GM21447 (cell line): ENCODE measurements around the gene PRM1.
"Not testable (repeated sequence)": the region's sequence is repeated elsewhere in the genome, so short reads cannot be mapped to it uniquely, and the experiment has no call there.

ENCODE experiments used
- ATAC-seq: cut with Tn5 transposase; IDR thresholded peaks from one replicate; pipeline ENCODE4 v1.9.1; 2021; ENCODE audit not compliant: unreplicated experiment

PRM1 gene

DNA sequence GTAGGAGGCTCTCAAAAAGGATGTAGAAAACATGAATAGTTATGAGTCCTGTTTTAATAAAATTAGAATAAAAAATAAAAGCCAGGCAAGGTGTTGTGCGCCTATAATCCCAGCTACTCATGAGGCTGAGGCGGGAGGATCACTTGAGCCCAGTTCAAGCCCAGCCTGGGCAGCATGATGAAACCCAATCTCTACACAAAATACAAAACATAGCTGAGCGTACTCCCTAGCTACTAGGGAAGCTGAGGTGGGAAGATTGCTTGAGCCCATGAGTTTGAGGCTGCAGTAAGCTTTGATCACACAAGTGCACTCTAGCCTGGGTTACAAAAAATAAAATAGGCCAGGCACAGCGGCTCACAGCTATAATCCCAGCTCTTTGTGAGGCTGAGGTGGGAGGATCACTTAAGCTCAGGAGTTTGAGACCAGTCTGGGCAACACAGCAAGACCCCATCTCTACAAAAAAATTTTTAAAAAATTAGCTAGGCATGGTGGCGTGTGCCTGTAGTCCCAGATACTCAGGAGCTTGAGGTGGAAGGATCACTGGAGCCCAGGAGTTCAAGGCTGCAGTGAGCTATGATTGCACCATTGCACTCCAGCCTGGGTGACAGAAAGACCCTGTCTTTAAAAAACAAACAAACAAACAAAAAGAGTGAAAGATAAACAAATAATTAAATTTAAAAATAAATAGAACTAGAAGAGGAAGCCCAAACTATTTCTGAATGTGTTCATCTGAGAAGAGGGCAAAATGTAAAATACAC is 17.2 kb upstream of the PRM1 start:
- no peak for ATAC-seq

DNA sequence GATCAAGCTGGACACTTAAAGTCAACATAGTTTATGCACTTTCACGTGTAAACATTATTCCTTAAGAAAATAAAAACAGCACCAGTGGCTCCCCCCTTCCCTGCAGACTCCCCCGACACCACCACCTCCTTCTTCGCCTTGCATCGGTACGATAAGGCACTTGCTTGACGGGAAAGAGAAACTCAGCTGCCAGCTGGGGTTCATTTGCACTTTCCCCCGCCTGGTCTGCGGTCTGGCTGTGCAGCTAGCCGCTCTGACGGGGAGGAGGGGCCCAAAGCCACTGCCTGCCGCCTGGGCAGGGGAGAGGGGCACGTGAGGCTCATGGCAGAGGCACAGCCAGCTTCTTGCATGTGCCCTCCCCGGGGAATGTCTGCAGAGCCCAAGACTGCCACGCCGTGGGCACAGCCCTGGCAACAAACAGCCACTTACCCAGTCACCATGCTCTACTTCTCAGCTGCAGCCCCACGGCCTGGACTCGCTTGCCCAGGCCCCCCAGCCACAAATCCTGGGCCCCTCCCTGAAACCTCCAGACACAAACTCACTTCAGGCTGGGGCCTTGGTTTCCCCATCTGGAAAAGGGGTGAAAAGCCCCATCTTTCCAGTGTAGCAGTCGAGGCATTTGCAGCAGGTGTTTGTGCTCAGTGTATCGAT is 16.5 kb upstream of the PRM1 start:
- peak; percentile 72 for ATAC-seq

DNA sequence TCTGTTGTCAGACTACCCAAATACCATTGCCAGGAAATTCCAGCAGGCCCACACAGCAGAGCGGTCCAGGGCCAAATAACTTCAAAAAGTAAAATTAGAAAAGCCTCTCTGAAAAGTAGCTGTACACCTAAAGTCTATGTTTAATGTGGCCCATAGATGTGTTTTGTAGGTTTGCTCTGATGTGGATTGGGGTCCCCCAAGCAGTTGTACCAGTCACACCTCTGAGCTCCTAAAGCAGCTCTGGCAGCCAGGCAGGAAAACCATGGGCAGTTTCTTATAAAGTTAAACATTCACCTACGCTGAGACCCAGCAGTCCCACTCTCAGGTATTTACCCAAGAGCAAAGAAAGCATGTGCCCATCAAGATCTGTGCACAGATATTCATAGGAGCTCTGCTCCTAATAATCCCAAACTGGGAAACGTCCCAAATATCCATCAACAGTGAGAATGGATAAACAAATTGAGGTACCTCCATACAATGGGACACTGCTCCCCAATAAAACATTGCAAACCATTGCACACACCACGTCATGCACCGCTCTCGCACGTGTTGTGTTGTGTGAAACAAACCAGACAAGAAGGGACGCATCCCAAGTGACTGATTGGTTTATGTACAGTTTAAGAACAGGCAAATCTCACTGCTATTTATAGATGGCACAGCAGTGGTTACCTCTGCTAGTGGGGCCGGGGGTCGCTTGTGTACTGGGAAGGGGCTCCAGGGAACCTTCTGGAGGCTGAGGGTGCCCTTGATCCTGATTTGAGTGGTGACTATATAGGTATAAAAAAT is 15.8 kb upstream of the PRM1 start:
- ATAC-seq = peak; percentile 23

DNA sequence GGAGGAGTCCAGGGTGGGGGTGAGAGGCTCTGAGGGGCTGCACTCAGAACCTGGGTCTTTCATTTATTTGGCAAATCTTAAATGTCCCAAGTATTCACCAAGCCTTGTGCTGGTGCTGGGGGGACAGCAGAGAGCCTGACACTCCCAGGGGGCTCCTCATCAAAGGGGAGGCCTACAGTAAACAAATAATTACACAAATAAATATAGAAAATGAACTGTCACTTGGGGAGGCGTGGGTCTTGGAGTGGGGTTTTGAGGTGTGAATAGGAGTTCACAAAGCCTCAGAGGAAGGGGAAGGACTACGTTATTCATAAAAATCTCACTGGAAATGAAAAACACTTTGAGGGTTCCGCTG is 15.2 kb upstream of the PRM1 start:
- ATAC-seq = no peak

DNA sequence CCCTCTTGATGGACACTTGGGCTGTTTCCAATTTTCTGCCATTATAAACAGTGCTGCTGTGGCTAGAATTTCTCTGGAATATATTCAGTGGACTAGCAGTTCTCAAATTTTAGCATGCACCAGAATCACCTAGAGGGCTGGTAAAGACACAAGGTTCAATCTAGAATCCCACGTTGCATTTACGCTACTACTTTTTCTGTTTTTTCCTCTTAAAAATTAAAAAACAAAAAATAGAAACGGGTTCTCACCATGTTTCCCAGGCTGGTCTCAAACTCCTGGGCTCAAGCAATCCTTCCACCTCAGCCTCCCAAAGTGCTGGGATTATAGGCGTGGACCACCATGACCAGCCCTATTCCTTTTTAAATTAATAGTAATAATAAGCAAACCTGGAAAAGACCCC is 14.5 kb upstream of the PRM1 start:
- no peak for ATAC-seq

DNA sequence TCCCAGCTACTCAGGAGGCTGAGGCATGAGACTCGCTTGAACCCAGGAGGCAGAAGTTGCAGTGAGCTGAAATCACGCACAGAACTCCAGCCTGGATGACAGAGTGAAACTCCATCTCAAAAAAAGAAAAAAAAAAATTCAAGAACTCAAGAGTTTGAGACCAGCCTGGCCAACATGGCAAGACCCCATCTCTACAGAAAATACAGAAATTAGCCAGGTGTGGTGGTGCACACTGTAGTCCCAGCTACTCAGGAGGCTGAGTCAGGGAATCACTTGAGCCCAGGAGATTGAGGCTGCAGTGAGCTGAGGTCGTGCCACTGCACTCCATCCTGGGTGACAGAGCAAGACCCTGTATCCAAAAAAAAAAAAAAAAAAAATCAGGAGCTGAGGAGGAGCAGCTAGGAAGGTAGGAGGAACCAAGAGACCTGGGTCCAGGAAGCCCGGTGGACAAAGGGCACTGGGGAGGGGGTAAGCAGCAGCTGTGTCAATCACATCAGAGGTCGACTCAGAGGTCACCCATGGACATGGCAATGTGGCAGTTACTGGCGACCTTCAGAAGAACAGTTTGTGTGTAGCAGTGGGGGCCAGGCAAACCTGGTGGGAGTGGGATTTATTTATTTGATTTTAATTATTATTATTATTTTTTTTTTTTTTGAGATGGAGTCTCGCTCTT is 11.1 kb upstream of the PRM1 start:
- ATAC-seq = no peak

DNA sequence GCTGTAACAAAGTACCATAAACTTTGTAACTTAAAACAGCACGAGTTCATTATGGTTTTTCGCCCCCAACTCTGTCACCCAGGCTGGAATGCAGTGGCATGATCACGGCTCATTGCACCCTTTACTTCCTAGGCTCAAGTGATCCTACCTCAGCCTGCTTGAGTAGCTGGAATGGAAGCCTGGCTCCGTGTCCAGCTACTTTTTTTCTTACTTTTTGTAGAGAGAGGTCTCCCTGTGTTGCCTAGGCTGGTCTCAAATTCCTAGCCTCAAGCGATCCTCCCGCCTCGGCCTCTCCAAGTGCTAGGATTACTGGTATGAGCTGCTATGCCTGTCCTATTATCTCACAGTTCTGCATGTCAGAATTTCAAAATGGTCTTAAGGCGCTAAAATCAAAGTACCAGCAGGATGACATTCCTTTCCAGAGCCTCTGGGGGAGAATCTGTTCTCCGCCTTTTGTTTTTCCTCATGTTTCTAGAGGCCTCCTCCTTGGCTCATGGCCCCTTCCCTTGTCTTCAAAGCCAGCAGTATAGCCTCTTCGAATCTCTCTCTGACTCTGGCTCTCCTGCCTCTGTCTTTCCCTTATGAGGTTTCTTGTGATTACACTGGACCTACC is 10.1 kb upstream of the PRM1 start:
- no peak for ATAC-seq

DNA sequence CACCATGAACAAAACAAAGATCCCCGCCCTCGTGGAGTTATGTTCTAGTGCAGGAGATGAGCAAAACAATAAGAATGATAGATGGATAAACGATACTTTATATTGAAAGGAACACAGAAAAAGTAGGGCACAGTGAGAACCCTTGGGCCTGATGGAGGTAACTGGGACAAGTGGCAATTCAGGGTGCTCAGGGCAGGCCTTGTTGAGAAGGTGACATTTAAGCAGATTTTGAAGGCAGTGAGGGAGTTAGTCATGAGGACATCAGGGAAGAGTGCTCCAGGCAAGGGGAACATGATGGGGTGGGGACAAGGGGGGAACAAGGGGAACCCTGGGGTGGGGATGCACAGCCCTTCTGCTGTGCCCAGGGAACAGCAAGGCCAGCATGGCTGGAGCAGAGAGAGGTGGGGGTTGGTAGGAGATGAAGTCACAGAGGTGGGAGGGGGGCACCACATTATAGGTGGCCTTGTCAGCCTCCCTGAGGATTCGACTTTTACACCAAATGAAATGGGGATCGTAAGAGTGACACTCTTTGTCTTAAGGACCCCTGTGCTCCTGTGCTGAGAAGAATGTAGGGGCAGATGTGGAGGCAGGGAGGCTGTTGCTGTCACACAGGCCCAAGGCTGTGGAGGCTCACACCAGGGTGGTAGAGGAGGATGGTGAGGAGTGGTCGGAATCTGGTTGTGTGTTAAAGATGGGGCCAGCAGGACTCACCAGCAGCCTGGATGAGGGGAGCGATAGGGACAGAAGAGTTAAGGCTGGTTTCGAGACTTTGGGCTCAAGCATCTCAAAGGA is 9.2 kb upstream of the PRM1 start:
- ATAC-seq = no peak

DNA sequence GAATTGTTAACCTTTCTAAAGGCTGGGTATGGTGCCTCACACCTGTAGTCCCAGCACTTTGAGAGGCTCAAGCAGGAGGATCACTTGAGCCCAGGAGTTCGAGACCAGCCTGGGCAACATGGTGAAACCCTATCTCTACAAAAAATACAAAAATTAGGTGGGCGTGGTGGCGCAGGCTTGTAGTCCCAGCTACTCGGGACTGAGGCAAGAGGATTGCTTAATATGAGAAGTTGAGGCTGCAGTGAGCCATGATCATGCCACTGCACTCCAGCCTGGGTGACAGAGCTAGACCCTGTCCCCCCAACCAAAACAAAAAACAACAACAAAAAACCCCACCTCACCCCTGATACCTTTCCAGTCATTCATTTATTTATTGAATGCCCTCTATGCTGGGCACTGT is 8.6 kb upstream of the PRM1 start:
- not testable (repeated sequence) for ATAC-seq

DNA sequence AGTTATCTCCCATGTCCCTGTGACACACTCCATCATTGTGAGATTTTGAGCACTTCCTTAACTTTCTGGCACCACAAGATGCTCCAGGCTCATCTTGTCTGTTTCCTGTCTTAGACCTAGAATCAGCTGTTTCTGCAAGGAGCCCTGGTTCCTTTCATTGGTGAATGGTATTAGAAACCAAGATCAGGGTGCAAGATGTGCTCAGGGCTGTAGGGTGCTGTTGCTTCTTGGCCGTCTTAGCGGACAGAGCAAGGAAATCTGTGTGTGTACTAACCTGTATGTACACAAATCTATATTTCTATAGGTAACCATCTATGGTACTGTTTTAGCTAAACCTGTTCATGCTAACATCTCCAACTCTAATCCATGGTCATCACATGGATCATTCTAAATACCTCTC is 8.1 kb upstream of the PRM1 start:
- no peak for ATAC-seq

DNA sequence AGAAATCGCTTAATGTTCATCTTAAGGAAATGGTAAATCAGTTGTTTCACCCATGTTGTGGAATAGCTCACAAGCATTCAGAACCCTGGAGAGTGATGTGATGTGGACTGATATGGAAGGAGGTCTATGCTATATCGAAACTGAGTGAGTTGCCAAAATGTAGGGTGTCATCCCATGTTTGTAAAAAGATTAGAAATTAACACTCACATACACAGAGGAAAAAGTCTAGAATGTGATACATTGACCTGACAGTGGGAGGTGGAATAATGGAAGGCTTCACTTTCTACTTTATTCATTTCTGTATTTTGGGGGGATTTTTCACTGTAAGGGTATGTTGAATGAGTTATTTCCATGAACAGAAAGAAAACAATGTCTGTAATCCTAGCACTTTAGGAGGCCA is 4.7 kb upstream of the PRM1 start:
- no peak for ATAC-seq

DNA sequence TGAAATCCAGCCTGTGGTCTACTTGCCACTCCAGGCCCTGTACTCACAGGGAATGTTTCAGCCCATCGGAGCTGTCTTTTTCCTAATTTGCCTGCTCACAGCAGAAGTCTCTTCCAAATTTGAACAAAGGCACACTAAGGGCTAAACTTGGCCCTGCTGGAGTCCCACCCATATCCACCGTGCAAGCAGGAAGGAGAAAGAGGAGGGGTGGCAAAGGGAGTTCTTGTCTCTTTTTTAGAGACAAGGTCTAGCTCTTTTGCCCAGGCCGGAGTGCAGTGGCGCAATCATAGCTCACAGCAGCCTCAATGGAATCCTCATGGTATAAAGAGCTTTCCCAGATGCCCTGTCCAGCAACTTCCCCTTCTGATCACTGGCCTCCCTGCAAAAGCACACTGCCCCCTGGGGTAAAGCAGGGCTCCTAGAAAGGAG is 2.7 kb upstream of the PRM1 start:
- ATAC-seq = no peak

DNA sequence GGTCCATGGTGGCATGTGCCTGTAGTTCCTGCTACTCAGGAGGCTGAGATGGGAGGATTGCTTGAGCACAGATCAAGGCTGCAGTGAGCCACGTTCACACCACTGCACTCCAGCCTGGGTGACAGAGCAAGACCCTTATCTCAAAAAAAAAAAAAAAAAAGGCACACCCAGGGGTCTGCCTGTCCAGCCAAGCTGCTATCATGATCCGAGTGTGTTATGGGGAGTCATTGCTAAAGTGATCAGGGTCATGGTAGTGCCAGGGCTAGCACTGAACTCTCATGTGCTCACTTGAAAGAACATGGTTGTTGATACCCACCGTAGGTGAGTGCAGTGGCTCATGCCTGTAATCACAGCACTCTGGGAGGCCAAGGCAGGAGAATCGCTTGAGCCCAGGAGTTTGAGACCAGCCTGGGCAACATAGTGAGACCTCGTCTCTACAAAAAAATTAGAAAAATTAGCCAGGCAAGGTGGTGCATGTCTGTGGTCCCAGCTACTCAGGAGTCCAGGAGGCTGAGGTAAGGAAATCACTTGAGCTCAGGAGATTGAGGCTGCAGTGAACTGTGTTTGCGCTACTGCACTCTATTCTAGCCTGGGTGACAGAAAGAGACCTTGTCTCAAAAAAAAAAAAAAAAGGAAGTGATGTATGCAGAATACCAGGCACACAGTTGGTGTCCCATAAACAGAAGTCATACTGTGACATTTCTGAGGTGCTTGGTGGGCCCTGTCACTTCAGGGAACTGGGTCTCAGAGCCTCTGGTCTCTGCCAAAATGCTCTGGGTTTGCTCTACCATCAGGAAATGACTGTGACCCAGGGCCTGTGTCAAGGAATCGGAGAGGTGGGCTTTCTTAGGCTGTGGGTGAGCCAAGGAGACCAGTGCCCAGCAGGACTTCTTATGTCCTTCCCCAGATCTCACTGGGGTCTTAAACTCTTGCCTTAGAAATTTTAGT is 2.2 kb downstream of the PRM1 start:
- no peak for ATAC-seq

DNA sequence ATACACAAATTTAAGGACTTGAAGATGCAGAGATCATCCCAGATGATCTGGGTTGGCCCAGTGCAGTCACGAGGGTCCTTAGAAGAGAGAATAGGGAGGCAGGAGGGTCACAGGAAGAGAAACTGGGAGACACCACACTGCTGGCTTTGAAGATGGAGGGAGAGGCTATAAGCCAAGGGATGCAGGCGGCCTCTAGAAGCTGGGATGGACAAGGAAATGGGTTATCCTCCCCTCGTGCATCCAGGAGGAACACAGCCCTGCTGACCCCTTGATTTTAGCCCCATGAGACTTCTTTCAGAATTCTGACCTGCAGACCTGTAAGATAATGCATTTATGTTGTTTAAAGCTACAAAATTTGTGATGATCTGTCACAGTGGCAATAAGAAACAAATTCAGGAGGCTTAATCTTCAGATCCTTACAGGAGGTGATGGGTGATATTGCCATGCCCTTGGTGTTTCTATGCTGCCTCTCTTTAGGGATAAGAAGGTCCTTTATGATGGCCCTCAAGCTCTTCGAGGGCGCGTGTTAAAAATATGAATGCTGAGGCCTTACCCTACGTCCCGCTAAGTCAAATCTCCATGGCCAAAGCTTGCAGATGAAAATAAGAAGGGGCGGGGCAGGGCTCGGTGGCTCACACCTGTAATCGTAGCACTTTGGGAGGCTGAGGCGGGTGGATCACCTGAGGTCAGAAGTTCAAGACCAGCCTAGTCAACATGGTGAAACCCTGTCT is 3.4 kb downstream of the PRM1 start:
- ATAC-seq = no peak

DNA sequence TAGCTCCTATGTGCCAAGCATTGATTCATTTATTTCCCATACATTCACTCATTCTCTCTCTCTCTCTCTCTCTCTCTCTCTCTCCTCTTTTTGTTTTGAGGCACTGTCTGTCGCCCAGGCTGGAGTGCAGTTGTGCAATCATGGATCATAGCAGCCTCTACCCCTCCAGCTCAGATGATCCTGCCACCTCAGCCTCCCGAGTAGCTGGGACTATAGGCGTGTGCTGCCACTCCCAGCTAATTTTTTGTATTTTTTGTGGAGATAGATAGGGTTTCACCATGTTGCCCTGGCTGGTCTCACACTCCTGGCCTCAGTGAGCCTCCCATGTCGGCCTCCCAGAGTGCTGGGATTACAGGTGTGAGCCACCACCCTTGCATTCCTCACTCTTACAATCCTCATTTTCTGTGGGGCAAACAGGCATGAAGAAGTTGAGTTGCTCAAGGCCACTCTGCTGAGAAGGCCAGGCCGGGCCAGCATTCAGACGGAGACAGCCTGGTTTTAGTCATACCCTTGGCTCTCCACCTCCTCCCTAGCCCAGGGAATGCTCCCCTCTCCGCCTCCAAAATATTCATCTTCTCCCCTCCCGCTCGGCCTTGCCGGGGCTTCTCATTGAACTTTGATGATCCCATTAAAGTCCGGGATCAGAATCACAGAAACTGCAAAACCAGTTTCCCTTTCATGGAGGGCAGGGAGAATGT is 4.1 kb downstream of the PRM1 start:
- ATAC-seq = no peak

DNA sequence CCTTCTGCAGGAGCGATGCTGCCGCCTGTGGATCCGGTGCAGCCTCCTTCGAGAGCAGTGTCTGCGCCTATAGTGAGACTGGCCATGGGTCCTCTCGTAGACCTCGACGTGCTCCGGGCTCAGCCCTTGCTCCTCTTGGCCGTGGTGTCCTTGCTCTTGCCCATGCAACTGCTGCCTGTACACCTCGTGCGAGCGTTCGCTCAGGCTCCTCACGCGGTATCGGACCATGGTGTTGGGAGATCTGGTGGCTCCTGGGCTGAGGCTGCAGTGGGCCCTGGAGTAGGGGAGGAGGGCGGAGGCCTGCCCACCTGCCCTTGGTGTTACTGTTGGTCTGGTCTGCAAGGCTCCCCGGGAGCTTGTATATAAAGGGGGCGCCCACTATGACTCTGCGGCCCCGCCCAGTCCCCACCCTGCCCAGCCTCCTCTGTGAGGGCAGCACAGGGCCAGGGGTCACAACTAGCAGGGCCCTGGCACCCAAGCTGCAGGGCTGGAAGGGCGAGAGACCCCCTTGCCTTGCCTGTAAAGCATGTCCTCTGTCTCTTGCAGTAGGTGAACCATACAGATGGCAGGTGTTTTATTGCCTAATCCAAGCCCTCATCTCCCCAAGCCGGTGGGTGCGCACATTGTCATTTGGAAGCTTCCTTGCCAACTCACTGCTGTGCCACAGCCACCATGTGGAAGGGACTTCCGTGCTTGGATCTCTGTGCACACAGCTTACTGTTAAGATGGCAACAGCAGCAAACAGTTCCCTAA is 4.8 kb downstream of the PRM1 start, which contains the start of gene PRM2:
PRM2 (minus strand) TSS at position 338 of the 753 bp plus-strand sequence; CDS start at position 228, 110 bp downstream.
- ATAC-seq = no peak

DNA sequence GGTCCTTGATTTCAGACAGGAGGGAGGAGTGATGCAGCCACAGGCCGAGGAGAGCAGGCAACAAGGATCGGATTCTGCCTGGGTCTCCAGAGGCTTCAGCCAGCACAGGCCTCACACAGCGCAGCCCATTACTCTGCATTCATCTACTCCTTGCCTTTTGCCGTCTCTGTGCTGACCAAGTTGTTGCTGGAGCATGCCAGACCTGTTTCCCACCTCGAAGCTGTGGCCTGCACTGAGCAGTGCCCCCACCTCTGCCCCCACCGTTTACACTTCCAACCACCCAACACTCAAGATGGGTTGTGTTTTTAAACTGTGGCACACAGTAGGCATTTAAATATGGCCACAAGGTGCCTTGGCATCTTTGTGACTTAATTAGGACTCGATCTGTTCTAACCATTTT is 6.2 kb downstream of the PRM1 start:
- no peak for ATAC-seq
